ENCODE results near the gene POMP. TPM values are rescaled to one million over a fixed set of nuclear protein-coding genes. Genes with fewer than 3 reads are reported as not detected.

The POMP gene
- total RNA-seq, 2 experiments from 2014 or later = 25.8 to 28.5 TPM

DNA sequence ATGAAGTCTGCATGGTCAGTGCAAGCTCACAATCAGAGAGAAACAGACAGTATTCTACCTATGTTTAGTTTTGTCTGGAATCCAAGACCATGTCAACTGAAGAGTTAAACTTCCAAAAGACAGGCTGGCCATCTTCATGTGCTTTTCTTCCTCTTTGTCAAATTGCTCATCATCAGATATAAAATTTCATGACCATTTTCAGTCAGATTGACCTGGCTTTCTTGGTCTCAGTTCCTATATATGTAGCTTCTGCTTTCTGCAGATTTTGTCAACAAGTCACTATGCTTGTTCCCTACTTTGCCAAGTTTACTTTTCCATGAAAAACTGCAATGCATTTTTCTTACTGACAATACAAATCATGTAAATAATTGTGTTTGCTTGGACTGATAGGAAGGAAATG lies 46.0 kb downstream of the POMP start:
- ChIA-PET POLR2A (no interaction called here), CTCF (no interaction called here)
- Histone ChIP-seq H3K27ac (ENCODE audit: low read depth in 1 of 2, low read length in 2 of 2) (no peak overlapping the region), H3K9me3 (ENCODE audit: control insufficient read depth in 1 of 2, insufficient read depth in 1 of 2, low read length in 2 of 2) (no peaks in the 10 kb centered on the region), H3K27me3 (ENCODE audit: control insufficient read depth in 1 of 2, insufficient read depth in 2 of 2, low read length in 2 of 2) (no peaks in the 10 kb centered on the region), H3K36me3 (ENCODE audit: insufficient read depth, low read length) (peaks cover 53% of the 10 kb centered on the region), H3K4me1 (ENCODE audit: insufficient read depth, low read length) (no peaks in the 10 kb centered on the region), H3K4me3 (ENCODE audit: low read length) (no peak overlapping the region)
- H3K36me3 Mint-ChIP-seq (ENCODE audit: low read depth) = peaks cover 92% of the 10 kb centered on the region
- TF ChIP-seq, protein P1, sequence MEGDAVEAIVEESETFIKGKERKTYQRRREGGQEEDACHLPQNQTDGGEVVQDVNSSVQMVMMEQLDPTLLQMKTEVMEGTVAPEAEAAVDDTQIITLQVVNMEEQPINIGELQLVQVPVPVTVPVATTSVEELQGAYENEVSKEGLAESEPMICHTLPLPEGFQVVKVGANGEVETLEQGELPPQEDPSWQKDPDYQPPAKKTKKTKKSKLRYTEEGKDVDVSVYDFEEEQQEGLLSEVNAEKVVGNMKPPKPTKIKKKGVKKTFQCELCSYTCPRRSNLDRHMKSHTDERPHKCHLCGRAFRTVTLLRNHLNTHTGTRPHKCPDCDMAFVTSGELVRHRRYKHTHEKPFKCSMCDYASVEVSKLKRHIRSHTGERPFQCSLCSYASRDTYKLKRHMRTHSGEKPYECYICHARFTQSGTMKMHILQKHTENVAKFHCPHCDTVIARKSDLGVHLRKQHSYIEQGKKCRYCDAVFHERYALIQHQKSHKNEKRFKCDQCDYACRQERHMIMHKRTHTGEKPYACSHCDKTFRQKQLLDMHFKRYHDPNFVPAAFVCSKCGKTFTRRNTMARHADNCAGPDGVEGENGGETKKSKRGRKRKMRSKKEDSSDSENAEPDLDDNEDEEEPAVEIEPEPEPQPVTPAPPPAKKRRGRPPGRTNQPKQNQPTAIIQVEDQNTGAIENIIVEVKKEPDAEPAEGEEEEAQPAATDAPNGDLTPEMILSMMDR (IDR thresholded peaks at IDR 0.05) = no peak
- no peak overlapping the region for H3K4me3 Mint-ChIP-seq
- no peaks in the 10 kb centered on the region for H3K4me1 Mint-ChIP-seq (ENCODE audit: low read depth)
- no peaks in the 10 kb centered on the region for H3K9me3 Mint-ChIP-seq
- intact Hi-C loops (cut with DNase I, micrococcal nuclease) = no loop called here
- no peaks in the 10 kb centered on the region for H3K27me3 Mint-ChIP-seq
- no peak overlapping the region for H3K27ac Mint-ChIP-seq
- no peak for ATAC-seq (ENCODE audit: poor library complexity)
- DNase-seq = no peak

DNA sequence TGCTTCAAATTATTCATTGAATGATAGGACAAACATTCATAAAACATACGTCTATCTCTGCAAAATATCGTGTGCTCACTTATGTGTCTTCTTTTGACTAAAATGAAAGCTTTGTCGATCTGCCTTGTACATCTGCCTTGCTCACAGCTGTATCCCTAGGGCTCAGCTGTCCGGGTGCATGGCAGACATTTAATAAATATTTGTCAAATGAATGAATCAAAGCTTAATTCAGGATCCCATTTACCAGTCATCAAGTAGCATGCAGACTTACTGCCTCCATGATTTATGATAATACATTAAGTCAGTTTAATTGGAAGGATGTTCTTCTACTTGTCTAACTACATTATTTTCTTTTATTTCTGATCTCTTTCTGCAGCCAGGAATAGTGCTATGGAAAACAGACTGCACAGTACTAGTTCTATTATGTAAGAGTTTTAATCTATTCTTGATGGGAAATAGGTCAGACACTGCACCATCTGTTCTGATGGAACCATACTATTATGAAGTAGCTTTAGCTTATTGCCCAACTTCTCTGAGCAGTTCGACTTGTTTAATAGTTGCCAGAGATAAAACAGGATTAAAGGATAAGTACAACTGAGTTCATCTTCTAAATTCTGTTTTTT lies 46.6 kb downstream of the POMP start:
- CTCF ChIA-PET = no interaction called here
- Mint-ChIP-seq H3K4me1 (ENCODE audit: low read depth) (no peaks in the 10 kb centered on the region), H3K36me3 (ENCODE audit: low read depth) (peaks cover 92% of the 10 kb centered on the region), H3K27me3 (no peaks in the 10 kb centered on the region), H3K27ac (no peak overlapping the region), H3K9me3 (no peaks in the 10 kb centered on the region), H3K4me3 (no peak overlapping the region)
- H3K36me3 ChIP-seq (ENCODE audit: insufficient read depth, low read length) = peaks cover 52% of the 10 kb centered on the region
- DNase-seq = no peak
- intact Hi-C loops (cut with DNase I, micrococcal nuclease) = no loop called here
- POLR2A ChIA-PET = no interaction called here
- TF ChIP-seq, protein P1 (IDR thresholded peaks at IDR 0.05) = no peak
- no peaks in the 10 kb centered on the region for H3K9me3 ChIP-seq (ENCODE audit: control insufficient read depth in 1 of 2, insufficient read depth in 1 of 2, low read length in 2 of 2)
- no peak overlapping the region for H3K4me3 ChIP-seq (ENCODE audit: low read length)
- H3K27me3 ChIP-seq (ENCODE audit: control insufficient read depth in 1 of 2, insufficient read depth in 2 of 2, low read length in 2 of 2) = no peaks in the 10 kb centered on the region
- no peaks in the 10 kb centered on the region for H3K4me1 ChIP-seq (ENCODE audit: insufficient read depth, low read length)
- no peak for ATAC-seq (ENCODE audit: poor library complexity)
- no peak overlapping the region for H3K27ac ChIP-seq (ENCODE audit: low read depth in 1 of 2, low read length in 2 of 2)

DNA sequence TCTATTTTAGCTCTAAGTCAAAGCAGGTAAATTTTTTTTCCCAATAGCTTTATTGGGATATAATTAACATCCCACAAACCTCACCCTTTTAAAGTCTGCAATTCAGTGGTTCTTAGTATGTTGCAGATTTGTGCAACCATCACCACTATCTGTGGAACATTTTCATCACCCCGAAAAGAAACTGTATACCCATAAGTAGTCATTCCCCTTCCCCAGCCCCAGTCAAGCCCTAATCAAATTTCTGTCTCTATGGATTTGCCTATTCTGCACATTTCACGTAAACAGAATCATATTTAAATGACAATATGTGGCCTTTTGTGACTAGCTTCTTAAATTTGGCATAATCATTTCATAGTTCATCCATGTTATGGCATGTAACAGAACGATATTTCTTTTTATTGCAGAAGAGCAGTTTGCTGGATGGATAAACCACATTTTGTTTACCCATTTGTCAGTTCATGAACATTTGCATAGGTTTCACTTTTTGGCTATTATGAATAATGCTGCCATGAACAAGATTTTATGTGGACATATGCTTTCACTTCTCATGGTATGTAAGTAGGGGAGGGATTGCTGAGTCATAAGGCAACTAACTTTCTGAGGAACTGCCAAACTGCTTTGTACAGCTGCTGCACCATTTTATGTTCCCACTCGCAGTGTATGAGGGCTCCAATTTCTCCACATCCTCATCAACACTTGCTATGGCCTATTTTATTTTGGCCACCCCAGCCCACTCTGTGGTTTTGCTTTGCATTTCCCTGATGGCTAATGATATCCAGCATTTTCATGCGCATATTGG lies 48.9 kb downstream of the POMP start:
- DNase-seq (peak in 3 of 14 experiments; percentile 31 to 51 (median 48)), ATAC-seq (ENCODE audit: poor library complexity) (no peak)
- no peaks in the 10 kb centered on the region for H3K9me3 ChIP-seq (ENCODE audit: control insufficient read depth in 1 of 2, insufficient read depth in 1 of 2, low read length in 2 of 2)
- intact Hi-C loops (cut with DNase I, micrococcal nuclease) = no loop called here
- H3K4me1 ChIP-seq (ENCODE audit: insufficient read depth, low read length) = no peaks in the 10 kb centered on the region
- no peaks in the 10 kb centered on the region for H3K27me3 ChIP-seq (ENCODE audit: control insufficient read depth in 1 of 2, insufficient read depth in 2 of 2, low read length in 2 of 2)
- no peak overlapping the region for H3K27ac ChIP-seq (ENCODE audit: low read depth in 1 of 2, low read length in 2 of 2)
- TF ChIP-seq, protein P1 (IDR thresholded peaks at IDR 0.05) = no peak
- H3K4me3 Mint-ChIP-seq = no peak overlapping the region
- H3K4me1 Mint-ChIP-seq (ENCODE audit: low read depth) = no peaks in the 10 kb centered on the region
- peaks cover 40% of the 10 kb centered on the region for H3K36me3 ChIP-seq (ENCODE audit: insufficient read depth, low read length)
- H3K9me3 Mint-ChIP-seq = no peaks in the 10 kb centered on the region
- H3K36me3 Mint-ChIP-seq (ENCODE audit: low read depth) = peaks cover 88% of the 10 kb centered on the region
- ChIA-PET CTCF (no interaction called here), POLR2A (interaction anchor here (0.9 kb wide), 1 partner anchor 11 kb away, joined by 4 read pairs; the partner anchor contains the start of gene SLC46A3)
- H3K27ac Mint-ChIP-seq = no peak overlapping the region
- no peaks in the 10 kb centered on the region for H3K27me3 Mint-ChIP-seq
- no peak overlapping the region for H3K4me3 ChIP-seq (ENCODE audit: low read length)

Data from CD4-positive, alpha-beta T cell (primary cell).